ENCODE measurements around the gene STPG4. TPM values are rescaled to one million over a fixed set of nuclear protein-coding genes. Genes with fewer than 3 reads are reported as not detected.

STPG4 gene
- total RNA-seq, 1 donor from 2014 or later: not detected

- no peak overlapping the region for H3K4me3 ChIP-seq (ENCODE audit: low read length in 3 of 3)
- H3K4me1 ChIP-seq (ENCODE audit: control insufficient read depth in 3 of 3, insufficient read depth in 3 of 3, low read length in 3 of 3): peaks cover 10 to 17% (median 15%) of the 10 kb centered on the region in 3 donors
- no peak overlapping the region for H3K9ac ChIP-seq (ENCODE audit: low read depth in 1 of 3, low read length in 3 of 3)
- H3K9me3 ChIP-seq (ENCODE audit: control insufficient read depth in 3 of 3, low read length in 3 of 3): no peaks in the 10 kb centered on the region
- no peaks in the 10 kb centered on the region for H3K27me3 ChIP-seq (ENCODE audit: control insufficient read depth in 3 of 3, insufficient read depth in 3 of 3, low read length in 3 of 3)
- peaks cover 27 to 32% (median 27%) of the 10 kb centered on the region in 3 donors for H3K36me3 ChIP-seq (ENCODE audit: control insufficient read depth in 3 of 3, insufficient read depth in 3 of 3, low read length in 3 of 3)
- H3K27ac ChIP-seq (ENCODE audit: low read depth, low read length): no peak overlapping the region
Measured at GRCh38 chr2:47161475-47161874, 6.4 kb upstream of the STPG4 start.

- Histone ChIP-seq H3K4me3 (ENCODE audit: low read length in 3 of 3) (no peak overlapping the region), H3K9ac (ENCODE audit: low read depth in 1 of 3, low read length in 3 of 3) (no peak overlapping the region), H3K27me3 (ENCODE audit: control insufficient read depth in 3 of 3, insufficient read depth in 3 of 3, low read length in 3 of 3) (no peaks in the 10 kb centered on the region), H3K36me3 (ENCODE audit: control insufficient read depth in 3 of 3, insufficient read depth in 3 of 3, low read length in 3 of 3) (peaks cover 27 to 32% (median 28%) of the 10 kb centered on the region in 3 donors), H3K4me1 (ENCODE audit: control insufficient read depth in 3 of 3, insufficient read depth in 3 of 3, low read length in 3 of 3) (peaks cover 6 to 16% (median 13%) of the 10 kb centered on the region in 3 donors), H3K27ac (ENCODE audit: low read depth, low read length) (no peak overlapping the region), H3K9me3 (ENCODE audit: control insufficient read depth in 3 of 3, low read length in 3 of 3) (no peaks in the 10 kb centered on the region)
Measured at GRCh38 chr2:47160660-47161059, 5.6 kb upstream of the STPG4 start.

- Histone ChIP-seq H3K27ac (ENCODE audit: low read depth, low read length) (no peak overlapping the region), H3K4me1 (ENCODE audit: control insufficient read depth in 3 of 3, insufficient read depth in 3 of 3, low read length in 3 of 3) (peaks cover 3 to 12% (median 9%) of the 10 kb centered on the region in 3 donors), H3K36me3 (ENCODE audit: control insufficient read depth in 3 of 3, insufficient read depth in 3 of 3, low read length in 3 of 3) (peaks cover 29 to 32% (median 31%) of the 10 kb centered on the region in 3 donors)
Measured at GRCh38 chr2:47160211-47160610, 5.1 kb upstream of the STPG4 start.

GRCh38 chr2:47159627-47160026 lies 4.5 kb upstream of the STPG4 start:
- no peak overlapping the region for H3K4me3 ChIP-seq (ENCODE audit: low read length in 3 of 3)
- peaks cover 1 to 6% (median 4%) of the 10 kb centered on the region in 3 donors for H3K4me1 ChIP-seq (ENCODE audit: control insufficient read depth in 3 of 3, insufficient read depth in 3 of 3, low read length in 3 of 3)
- no peaks in the 10 kb centered on the region for H3K9me3 ChIP-seq (ENCODE audit: control insufficient read depth in 3 of 3, low read length in 3 of 3)
- peaks cover 29 to 32% (median 31%) of the 10 kb centered on the region in 3 donors for H3K36me3 ChIP-seq (ENCODE audit: control insufficient read depth in 3 of 3, insufficient read depth in 3 of 3, low read length in 3 of 3)
- H3K27ac ChIP-seq (ENCODE audit: low read depth, low read length): no peak overlapping the region
- no peaks in the 10 kb centered on the region for H3K27me3 ChIP-seq (ENCODE audit: control insufficient read depth in 3 of 3, insufficient read depth in 3 of 3, low read length in 3 of 3)
- H3K9ac ChIP-seq (ENCODE audit: low read depth in 1 of 3, low read length in 3 of 3): no peak overlapping the region

More at GRCh38 chr2:47160211-47160610, 5.1 kb upstream of the STPG4 start:
- Histone ChIP-seq H3K9me3 (ENCODE audit: control insufficient read depth in 3 of 3, low read length in 3 of 3) (no peaks in the 10 kb centered on the region), H3K27me3 (ENCODE audit: control insufficient read depth in 3 of 3, insufficient read depth in 3 of 3, low read length in 3 of 3) (no peaks in the 10 kb centered on the region), H3K4me3 (ENCODE audit: low read length in 3 of 3) (no peak overlapping the region), H3K9ac (ENCODE audit: low read depth in 1 of 3, low read length in 3 of 3) (no peak overlapping the region)

- Histone ChIP-seq H3K9me3 (ENCODE audit: control insufficient read depth in 3 of 3, low read length in 3 of 3) (no peaks in the 10 kb centered on the region), H3K36me3 (ENCODE audit: control insufficient read depth in 3 of 3, insufficient read depth in 3 of 3, low read length in 3 of 3) (peaks cover 29 to 32% (median 31%) of the 10 kb centered on the region in 3 donors), H3K4me3 (ENCODE audit: low read length in 3 of 3) (no peak overlapping the region), H3K27ac (ENCODE audit: low read depth, low read length) (no peak overlapping the region), H3K4me1 (ENCODE audit: control insufficient read depth in 3 of 3, insufficient read depth in 3 of 3, low read length in 3 of 3) (peaks cover 0 to 2% (median 0%) of the 10 kb centered on the region in 3 donors), H3K9ac (ENCODE audit: low read depth in 1 of 3, low read length in 3 of 3) (no peak overlapping the region), H3K27me3 (ENCODE audit: control insufficient read depth in 3 of 3, insufficient read depth in 3 of 3, low read length in 3 of 3) (no peaks in the 10 kb centered on the region)
Measured at GRCh38 chr2:47158576-47158975, 3.5 kb upstream of the STPG4 start.

GRCh38 chr2:47152803-47153202 lies 2.3 kb downstream of the STPG4 start:
- Histone ChIP-seq H3K4me1 (ENCODE audit: control insufficient read depth in 3 of 3, insufficient read depth in 3 of 3, low read length in 3 of 3) (no peaks in the 10 kb centered on the region), H3K27me3 (ENCODE audit: control insufficient read depth in 3 of 3, insufficient read depth in 3 of 3, low read length in 3 of 3) (no peaks in the 10 kb centered on the region), H3K27ac (ENCODE audit: low read depth, low read length) (no peak overlapping the region), H3K36me3 (ENCODE audit: control insufficient read depth in 3 of 3, insufficient read depth in 3 of 3, low read length in 3 of 3) (peaks cover 5 to 14% (median 6%) of the 10 kb centered on the region in 3 donors), H3K4me3 (ENCODE audit: low read length in 3 of 3) (no peak overlapping the region), H3K9me3 (ENCODE audit: control insufficient read depth in 3 of 3, low read length in 3 of 3) (no peaks in the 10 kb centered on the region), H3K9ac (ENCODE audit: low read depth in 1 of 3, low read length in 3 of 3) (no peak overlapping the region)

GRCh38 chr2:47150175-47150574 lies 4.9 kb downstream of the STPG4 start:
- H3K4me3 ChIP-seq (ENCODE audit: low read length in 3 of 3): no peak overlapping the region
- H3K4me1 ChIP-seq (ENCODE audit: control insufficient read depth in 3 of 3, insufficient read depth in 3 of 3, low read length in 3 of 3): no peaks in the 10 kb centered on the region
- no peaks in the 10 kb centered on the region for H3K27me3 ChIP-seq (ENCODE audit: control insufficient read depth in 3 of 3, insufficient read depth in 3 of 3, low read length in 3 of 3)
- H3K27ac ChIP-seq (ENCODE audit: low read depth, low read length): no peak overlapping the region
- H3K36me3 ChIP-seq (ENCODE audit: control insufficient read depth in 3 of 3, insufficient read depth in 3 of 3, low read length in 3 of 3): peaks cover 5 to 14% (median 9%) of the 10 kb centered on the region in 3 donors
- no peaks in the 10 kb centered on the region for H3K9me3 ChIP-seq (ENCODE audit: control insufficient read depth in 3 of 3, low read length in 3 of 3)
- no peak overlapping the region for H3K9ac ChIP-seq (ENCODE audit: low read depth in 1 of 3, low read length in 3 of 3)

- no peaks in the 10 kb centered on the region for H3K9me3 ChIP-seq (ENCODE audit: control insufficient read depth in 3 of 3, low read length in 3 of 3)
- H3K27ac ChIP-seq (ENCODE audit: low read depth, low read length): no peak overlapping the region
- H3K9ac ChIP-seq (ENCODE audit: low read depth in 1 of 3, low read length in 3 of 3): no peak overlapping the region
- H3K4me3 ChIP-seq (ENCODE audit: low read length in 3 of 3): no peak overlapping the region
- H3K4me1 ChIP-seq (ENCODE audit: control insufficient read depth in 3 of 3, insufficient read depth in 3 of 3, low read length in 3 of 3): no peaks in the 10 kb centered on the region
- H3K36me3 ChIP-seq (ENCODE audit: control insufficient read depth in 3 of 3, insufficient read depth in 3 of 3, low read length in 3 of 3): peaks cover 7 to 14% (median 9%) of the 10 kb centered on the region in 3 donors
- no peaks in the 10 kb centered on the region for H3K27me3 ChIP-seq (ENCODE audit: control insufficient read depth in 3 of 3, insufficient read depth in 3 of 3, low read length in 3 of 3)
Measured at GRCh38 chr2:47147021-47147420, 8.1 kb downstream of the STPG4 start.

- H3K4me1 ChIP-seq (ENCODE audit: control insufficient read depth in 3 of 3, insufficient read depth in 3 of 3, low read length in 3 of 3): no peaks in the 10 kb centered on the region
- no peak overlapping the region for H3K27ac ChIP-seq (ENCODE audit: low read depth, low read length)
- no peaks in the 10 kb centered on the region for H3K9me3 ChIP-seq (ENCODE audit: control insufficient read depth in 3 of 3, low read length in 3 of 3)
Measured at GRCh38 chr2:47145466-47145865, 9.6 kb downstream of the STPG4 start.

GRCh38 chr2:47141520-47141919 lies 13.6 kb downstream of the STPG4 start:
- no peak overlapping the region for H3K27ac ChIP-seq (ENCODE audit: low read depth, low read length)
- no peaks in the 10 kb centered on the region for H3K4me1 ChIP-seq (ENCODE audit: control insufficient read depth in 3 of 3, insufficient read depth in 3 of 3, low read length in 3 of 3)
- H3K4me3 ChIP-seq (ENCODE audit: low read length in 3 of 3): no peak overlapping the region
- H3K27me3 ChIP-seq (ENCODE audit: control insufficient read depth in 3 of 3, insufficient read depth in 3 of 3, low read length in 3 of 3): no peaks in the 10 kb centered on the region
- no peaks in the 10 kb centered on the region for H3K9me3 ChIP-seq (ENCODE audit: control insufficient read depth in 3 of 3, low read length in 3 of 3)
- peaks cover 2 to 4% (median 4%) of the 10 kb centered on the region in 3 donors for H3K36me3 ChIP-seq (ENCODE audit: control insufficient read depth in 3 of 3, insufficient read depth in 3 of 3, low read length in 3 of 3)
- H3K9ac ChIP-seq (ENCODE audit: low read depth in 1 of 3, low read length in 3 of 3): no peak overlapping the region

More at GRCh38 chr2:47145466-47145865, 9.6 kb downstream of the STPG4 start:
- H3K4me3 ChIP-seq (ENCODE audit: low read length in 3 of 3): no peak overlapping the region
- no peak overlapping the region for H3K9ac ChIP-seq (ENCODE audit: low read depth in 1 of 3, low read length in 3 of 3)
- H3K27me3 ChIP-seq (ENCODE audit: control insufficient read depth in 3 of 3, insufficient read depth in 3 of 3, low read length in 3 of 3): no peaks in the 10 kb centered on the region
- H3K36me3 ChIP-seq (ENCODE audit: control insufficient read depth in 3 of 3, insufficient read depth in 3 of 3, low read length in 3 of 3): peaks cover 7 to 14% (median 9%) of the 10 kb centered on the region in 3 donors
